GM18526 (cell line): ENCODE measurements around the gene OGDH.

Source experiments
- POLR2A ChIP-seq: IDR thresholded peaks from 3 replicates; pipeline ENCODE4 v1.6.1; 2011; ENCODE audit not compliant: insufficient read length; ENCODE audit errors: extremely low read depth

The OGDH gene

GRCh38 chr7:44638611-44639557, 32.5 kb downstream of the OGDH start:
- peak; percentile 54 for TF ChIP-seq POLR2A

DNA sequence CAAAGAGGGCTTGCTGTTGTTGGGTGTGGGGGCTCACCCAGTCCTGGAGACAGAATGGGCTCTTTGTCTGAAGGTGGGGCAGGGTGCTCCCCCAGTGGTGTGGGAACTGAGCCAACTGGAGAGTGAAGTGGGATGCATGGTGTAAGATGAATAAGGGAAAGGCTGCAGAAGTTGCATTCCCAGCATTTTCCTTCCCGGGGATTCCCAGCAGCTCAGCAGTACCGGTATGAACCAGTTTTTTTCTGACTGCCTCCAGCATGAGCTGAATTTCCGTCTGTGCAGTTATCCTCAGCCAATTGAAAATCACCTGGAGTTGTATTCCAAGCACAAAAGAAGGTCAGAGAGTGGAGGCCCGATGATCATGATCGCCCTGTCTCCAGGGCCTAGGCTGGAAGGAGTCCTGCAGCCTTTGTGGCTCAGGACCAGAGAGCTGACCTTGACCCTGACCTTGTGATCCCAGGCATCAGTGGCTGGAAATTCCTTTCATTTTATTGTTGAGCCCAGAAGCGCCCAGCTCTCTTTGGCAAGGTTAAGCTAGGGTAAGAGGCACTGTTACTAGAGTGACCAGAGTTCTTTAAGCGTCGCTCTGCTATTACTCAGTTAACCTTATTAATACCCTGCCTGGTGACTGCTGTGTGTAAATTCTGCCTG, 33.4 kb downstream of the OGDH start:
- no peak for TF ChIP-seq POLR2A

DNA sequence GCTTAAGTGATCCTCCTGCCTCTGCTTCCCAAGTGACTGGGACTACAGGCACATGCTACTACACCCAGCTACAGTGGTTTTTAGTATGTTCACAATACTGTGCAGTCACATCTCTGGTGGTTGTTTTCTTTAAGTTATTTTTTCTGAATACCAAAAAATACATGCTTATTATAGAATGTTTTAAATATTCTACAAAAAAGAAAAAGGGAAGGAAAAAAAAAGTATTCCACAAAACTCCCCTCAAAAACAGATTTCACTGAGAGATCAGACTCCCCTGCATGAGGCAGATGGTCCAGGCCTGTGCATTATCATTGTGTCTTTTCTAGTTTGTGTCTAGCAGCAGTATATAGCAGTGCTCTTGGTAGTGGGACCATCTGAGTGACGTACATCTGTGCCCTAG, 36.8 kb downstream of the OGDH start:
- TF ChIP-seq POLR2A, result no peak

GRCh38 chr7:44645254-44645653, 38.8 kb downstream of the OGDH start:
- no peak for TF ChIP-seq POLR2A

GRCh38 chr7:44645696-44646095, 39.3 kb downstream of the OGDH start:
- no peak for TF ChIP-seq POLR2A

DNA sequence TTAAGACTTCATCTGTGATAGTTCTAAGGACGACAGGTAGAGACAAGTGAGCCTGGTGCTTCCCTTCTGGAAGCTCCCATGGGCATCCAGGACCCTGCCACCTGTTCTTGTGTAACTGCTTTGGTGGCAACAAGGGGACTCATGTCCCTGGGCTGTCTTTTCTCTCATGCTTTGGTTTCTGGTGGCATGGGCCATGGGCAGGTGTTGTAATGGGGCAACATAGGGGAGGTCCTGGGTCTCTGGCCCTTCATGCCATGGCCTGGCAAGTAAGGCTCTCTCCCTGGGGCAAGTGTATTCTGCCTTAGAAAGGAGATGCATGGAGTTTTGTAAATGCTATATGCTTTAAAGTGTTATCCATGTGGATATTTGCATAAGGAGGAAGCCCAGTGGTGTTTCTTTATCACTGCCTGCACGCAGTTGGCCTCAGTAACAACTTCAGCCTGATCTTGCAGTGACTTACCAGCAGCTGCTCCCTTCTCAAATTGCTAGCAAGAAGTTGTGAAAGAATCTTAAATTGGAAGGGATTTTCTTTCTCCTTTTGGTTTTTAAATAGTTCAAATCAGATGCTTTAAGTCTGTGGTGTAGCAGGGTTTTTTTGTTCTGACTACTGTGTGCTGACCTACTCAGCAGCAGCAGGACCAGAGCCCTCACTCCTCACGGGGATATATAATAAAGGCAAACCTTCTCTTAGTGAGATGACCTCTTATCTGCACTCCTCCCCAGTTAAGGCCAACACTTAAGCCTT, 39.9 kb downstream of the OGDH start:
- no peak for TF ChIP-seq POLR2A

GRCh38 chr7:44646921-44647636, 40.7 kb downstream of the OGDH start:
- no peak for TF ChIP-seq POLR2A

GRCh38 chr7:44647981-44648714, 41.7 kb downstream of the OGDH start:
- TF ChIP-seq POLR2A, result no peak

DNA sequence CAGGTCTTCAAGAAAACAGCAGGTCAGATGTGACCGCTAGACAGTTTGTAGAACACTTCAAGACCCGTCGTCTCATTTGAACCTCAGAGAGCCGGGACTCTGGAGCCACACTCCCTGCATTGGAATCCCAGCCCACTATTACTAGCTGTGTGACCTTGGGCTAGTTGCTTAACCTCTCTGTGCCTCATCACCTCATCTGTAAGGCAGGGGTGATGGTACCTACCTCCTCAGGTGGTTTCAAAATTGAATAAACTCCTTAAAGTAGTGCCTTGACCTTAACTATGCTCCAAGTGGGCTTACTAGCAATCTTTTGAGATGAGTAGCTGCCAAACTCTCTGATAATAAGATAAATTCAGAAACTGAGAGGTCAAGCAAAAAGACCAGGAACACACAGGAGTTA, 43.8 kb downstream of the OGDH start:
- no peak for TF ChIP-seq POLR2A

DNA sequence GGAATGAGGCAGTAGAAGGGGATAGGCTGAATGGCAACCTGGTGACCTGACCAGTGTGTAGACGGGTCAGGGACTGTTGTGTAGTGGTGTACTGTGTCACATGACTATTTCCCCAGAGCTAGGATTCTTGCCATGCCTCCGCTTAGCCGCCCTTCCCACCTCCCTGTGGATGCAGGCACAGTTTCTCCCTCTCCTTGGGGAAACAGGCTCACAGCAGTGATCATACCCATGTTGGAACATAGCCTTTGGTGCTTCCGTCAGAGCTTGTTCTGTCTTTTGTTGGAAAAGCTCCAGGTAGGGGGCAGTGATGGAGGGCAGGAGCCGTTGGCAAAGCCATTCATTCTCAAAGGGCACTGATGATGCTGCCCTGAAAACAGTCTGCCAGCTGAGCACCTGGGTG, 44.3 kb downstream of the OGDH start:
- no peak for TF ChIP-seq POLR2A

GRCh38 chr7:44652535-44652934, 46.1 kb downstream of the OGDH start:
- no peak for TF ChIP-seq POLR2A

GRCh38 chr7:44654255-44654796, 47.9 kb downstream of the OGDH start:
- no peak for TF ChIP-seq POLR2A

DNA sequence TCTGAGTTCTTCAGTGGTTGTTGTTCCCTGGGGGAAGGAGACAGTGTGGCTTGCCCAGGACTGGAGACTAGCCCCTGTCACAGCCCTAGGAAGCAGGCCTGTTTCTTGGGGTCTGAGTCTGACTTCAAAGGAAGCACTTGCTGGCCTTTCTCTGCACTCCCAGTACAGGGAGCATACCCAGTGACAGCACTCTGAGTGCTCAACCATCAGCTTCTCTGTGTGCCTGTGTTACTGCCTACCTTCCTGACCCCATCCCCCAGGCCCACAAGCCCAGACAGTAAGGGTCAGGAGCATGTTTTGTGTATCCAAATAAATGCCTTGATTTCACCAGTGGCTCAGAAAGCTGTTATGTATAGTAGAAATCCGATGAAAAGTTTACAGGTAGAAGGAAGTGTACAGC, 48.9 kb downstream of the OGDH start:
- no peak for TF ChIP-seq POLR2A

GRCh38 chr7:44658979-44659378, 52.6 kb downstream of the OGDH start:
- TF ChIP-seq POLR2A, result no peak
